ENCODE measurements around the gene DNAJC5G. TPM values are rescaled to one million over a fixed set of nuclear protein-coding genes. Genes with fewer than 3 reads are reported as not detected.

The DNAJC5G gene
- total and polyA plus RNA-seq, 2 of the 13 experiments (the other 11 are each of a cell fraction or from before 2014, with no cell fraction given): 0.05 TPM; not detected in 1

DNA sequence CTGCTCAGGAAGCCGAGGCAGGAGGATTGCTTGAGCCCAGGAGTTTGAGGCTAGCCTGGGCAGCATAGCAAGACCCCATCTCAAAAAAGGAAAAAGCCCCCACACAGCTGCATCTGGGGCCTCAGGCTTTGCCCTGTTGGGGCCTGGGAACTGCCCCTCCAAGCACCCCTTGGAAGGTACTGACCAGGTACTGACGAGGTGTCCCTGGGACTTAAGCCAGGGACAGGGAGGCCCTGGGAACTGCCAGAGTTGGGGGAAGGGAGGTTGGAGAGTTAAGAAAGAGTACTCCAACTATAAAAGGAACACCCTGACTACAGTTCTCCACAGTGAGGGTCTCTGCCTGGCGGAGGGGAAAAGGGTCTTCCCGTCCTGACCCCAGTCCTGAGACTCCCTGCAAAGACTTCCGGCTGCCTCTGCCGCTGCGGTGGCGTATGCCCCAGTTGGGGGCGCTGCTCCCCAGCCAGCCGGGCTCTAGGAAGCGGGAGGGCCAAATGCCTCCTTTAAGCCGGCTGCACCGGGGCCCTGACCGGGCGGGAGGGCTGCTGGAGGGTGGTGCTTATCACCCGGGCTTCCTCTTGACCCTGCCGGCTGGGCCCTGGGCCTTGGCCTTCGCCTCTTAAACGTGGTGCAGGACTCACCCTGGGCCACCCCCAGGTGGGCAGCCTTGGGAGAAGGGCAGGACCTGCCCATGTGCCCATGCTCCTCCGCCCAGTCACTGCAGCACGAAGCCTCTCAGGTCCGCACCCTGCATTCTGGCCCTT is 25.2 kb upstream of the DNAJC5G start (continued):
- TF ChIP-seq, protein P1, sequence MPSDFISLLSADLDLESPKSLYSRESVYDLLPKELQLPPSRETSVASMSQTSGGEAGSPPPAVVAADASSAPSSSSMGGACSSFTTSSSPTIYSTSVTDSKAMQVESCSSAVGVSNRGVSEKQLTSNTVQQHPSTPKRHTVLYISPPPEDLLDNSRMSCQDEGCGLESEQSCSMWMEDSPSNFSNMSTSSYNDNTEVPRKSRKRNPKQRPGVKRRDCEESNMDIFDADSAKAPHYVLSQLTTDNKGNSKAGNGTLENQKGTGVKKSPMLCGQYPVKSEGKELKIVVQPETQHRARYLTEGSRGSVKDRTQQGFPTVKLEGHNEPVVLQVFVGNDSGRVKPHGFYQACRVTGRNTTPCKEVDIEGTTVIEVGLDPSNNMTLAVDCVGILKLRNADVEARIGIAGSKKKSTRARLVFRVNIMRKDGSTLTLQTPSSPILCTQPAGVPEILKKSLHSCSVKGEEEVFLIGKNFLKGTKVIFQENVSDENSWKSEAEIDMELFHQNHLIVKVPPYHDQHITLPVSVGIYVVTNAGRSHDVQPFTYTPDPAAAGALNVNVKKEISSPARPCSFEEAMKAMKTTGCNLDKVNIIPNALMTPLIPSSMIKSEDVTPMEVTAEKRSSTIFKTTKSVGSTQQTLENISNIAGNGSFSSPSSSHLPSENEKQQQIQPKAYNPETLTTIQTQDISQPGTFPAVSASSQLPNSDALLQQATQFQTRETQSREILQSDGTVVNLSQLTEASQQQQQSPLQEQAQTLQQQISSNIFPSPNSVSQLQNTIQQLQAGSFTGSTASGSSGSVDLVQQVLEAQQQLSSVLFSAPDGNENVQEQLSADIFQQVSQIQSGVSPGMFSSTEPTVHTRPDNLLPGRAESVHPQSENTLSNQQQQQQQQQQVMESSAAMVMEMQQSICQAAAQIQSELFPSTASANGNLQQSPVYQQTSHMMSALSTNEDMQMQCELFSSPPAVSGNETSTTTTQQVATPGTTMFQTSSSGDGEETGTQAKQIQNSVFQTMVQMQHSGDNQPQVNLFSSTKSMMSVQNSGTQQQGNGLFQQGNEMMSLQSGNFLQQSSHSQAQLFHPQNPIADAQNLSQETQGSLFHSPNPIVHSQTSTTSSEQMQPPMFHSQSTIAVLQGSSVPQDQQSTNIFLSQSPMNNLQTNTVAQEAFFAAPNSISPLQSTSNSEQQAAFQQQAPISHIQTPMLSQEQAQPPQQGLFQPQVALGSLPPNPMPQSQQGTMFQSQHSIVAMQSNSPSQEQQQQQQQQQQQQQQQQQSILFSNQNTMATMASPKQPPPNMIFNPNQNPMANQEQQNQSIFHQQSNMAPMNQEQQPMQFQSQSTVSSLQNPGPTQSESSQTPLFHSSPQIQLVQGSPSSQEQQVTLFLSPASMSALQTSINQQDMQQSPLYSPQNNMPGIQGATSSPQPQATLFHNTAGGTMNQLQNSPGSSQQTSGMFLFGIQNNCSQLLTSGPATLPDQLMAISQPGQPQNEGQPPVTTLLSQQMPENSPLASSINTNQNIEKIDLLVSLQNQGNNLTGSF (CRISPR knock-in tag; IDR thresholded peaks at IDR 0.05): 0 out of 2 replicates have a peak, but pooled peaks have one; percentile 27
- peak; percentile 51; the same call in 1 of the 2 replicates for TF ChIP-seq ZNF607 (CRISPR knock-in tag; IDR thresholded peaks at IDR 0.05; ENCODE audit: borderline replicate concordance)
- TF ChIP-seq ZNF253 (CRISPR knock-in tag; IDR thresholded peaks at IDR 0.05; ENCODE audit: borderline replicate concordance): no peak
- TF ChIP-seq CENPX (CRISPR knock-in tag; IDR thresholded peaks at IDR 0.05): no peak
- TF ChIP-seq THAP11 (CRISPR knock-in tag; IDR thresholded peaks at IDR 0.05): peak; percentile 56; the same call in 1 of the 2 replicates
- peak; percentile 31; the same call in 1 of the 2 replicates for TF ChIP-seq ZNF572 (CRISPR knock-in tag; IDR thresholded peaks at IDR 0.05)
- peak; percentile 52 for TF ChIP-seq FOXA3 (CRISPR knock-in tag; IDR thresholded peaks at IDR 0.05)
- TF ChIP-seq CAMTA2 (CRISPR knock-in tag; IDR thresholded peaks at IDR 0.05; ENCODE audit: borderline replicate concordance): 0 out of 2 replicates have a peak, but pooled peaks have one; percentile 43
- TF ChIP-seq, protein P2, sequence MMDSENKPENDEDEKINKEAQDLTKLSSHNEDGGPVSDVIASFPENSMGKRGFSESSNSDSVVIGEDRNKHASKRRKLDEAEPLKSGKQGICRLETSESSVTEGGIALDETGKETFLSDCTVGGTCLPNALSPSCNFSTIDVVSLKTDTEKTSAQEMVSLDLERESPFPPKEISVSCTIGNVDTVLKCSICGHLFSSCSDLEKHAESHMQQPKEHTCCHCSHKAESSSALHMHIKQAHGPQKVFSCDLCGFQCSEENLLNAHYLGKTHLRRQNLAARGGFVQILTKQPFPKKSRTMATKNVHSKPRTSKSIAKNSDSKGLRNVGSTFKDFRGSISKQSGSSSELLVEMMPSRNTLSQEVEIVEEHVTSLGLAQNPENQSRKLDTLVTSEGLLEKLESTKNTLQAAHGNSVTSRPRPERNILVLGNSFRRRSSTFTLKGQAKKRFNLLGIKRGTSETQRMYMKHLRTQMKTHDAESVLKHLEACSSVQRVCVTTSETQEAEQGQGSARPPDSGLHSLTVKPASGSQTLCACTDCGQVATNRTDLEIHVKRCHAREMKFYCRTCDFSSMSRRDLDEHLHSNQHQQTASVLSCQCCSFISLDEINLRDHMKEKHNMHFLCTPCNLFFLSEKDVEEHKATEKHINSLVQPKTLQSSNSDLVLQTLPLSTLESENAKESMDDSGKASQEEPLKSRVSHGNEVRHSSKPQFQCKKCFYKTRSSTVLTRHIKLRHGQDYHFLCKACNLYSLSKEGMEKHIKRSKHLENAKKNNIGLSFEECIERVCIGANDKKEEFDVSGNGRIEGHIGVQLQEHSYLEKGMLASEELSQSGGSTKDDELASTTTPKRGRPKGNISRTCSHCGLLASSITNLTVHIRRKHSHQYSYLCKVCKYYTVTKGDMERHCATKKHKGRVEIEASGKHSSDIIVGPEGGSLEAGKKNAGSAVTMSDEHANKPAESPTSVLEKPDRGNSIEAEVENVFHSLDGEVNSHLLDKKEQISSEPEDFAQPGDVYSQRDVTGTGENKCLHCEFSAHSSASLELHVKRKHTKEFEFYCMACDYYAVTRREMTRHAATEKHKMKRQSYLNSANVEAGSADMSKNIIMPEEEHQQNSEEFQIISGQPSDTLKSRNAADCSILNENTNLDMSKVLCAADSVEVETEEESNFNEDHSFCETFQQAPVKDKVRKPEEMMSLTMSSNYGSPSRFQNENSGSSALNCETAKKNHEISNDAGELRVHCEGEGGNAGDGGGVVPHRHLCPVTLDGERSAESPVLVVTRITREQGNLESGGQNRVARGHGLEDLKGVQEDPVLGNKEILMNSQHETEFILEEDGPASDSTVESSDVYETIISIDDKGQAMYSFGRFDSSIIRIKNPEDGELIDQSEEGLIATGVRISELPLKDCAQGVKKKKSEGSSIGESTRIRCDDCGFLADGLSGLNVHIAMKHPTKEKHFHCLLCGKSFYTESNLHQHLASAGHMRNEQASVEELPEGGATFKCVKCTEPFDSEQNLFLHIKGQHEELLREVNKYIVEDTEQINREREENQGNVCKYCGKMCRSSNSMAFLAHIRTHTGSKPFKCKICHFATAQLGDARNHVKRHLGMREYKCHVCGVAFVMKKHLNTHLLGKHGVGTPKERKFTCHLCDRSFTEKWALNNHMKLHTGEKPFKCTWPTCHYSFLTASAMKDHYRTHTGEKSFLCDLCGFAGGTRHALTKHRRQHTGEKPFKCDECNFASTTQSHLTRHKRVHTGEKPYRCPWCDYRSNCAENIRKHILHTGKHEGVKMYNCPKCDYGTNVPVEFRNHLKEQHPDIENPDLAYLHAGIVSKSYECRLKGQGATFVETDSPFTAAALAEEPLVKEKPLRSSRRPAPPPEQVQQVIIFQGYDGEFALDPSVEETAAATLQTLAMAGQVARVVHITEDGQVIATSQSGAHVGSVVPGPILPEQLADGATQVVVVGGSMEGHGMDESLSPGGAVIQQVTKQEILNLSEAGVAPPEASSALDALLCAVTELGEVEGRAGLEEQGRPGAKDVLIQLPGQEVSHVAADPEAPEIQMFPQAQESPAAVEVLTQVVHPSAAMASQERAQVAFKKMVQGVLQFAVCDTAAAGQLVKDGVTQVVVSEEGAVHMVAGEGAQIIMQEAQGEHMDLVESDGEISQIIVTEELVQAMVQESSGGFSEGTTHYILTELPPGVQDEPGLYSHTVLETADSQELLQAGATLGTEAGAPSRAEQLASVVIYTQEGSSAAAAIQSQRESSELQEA (CRISPR knock-in tag; IDR thresholded peaks at IDR 0.05; ENCODE audit: not compliant biosample characterization): peak; percentile 20
- TF ChIP-seq ZFY (CRISPR knock-in tag; IDR thresholded peaks at IDR 0.05): peak; percentile 67
- peak; percentile 15; the same call in 1 of the 2 replicates for TF ChIP-seq ZNF619 (CRISPR knock-in tag; IDR thresholded peaks at IDR 0.05)
- TF ChIP-seq PRMT3 (CRISPR knock-in tag; IDR thresholded peaks at IDR 0.05; ENCODE audit: borderline replicate concordance, low read depth): no peak
- TF ChIP-seq RBM39 (IDR thresholded peaks at IDR 0.05; ENCODE audit: low read depth, low read length, poor library complexity, severe bottlenecking): peak; percentile 63
